ENCODE data around the gene NME3.

GRCh38 chr16:1761751-1762150 lies 9.6 kb downstream of the NME3 start:
- TF ChIP-seq, protein P1, sequence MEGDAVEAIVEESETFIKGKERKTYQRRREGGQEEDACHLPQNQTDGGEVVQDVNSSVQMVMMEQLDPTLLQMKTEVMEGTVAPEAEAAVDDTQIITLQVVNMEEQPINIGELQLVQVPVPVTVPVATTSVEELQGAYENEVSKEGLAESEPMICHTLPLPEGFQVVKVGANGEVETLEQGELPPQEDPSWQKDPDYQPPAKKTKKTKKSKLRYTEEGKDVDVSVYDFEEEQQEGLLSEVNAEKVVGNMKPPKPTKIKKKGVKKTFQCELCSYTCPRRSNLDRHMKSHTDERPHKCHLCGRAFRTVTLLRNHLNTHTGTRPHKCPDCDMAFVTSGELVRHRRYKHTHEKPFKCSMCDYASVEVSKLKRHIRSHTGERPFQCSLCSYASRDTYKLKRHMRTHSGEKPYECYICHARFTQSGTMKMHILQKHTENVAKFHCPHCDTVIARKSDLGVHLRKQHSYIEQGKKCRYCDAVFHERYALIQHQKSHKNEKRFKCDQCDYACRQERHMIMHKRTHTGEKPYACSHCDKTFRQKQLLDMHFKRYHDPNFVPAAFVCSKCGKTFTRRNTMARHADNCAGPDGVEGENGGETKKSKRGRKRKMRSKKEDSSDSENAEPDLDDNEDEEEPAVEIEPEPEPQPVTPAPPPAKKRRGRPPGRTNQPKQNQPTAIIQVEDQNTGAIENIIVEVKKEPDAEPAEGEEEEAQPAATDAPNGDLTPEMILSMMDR (IDR thresholded peaks at IDR 0.05) = no peak
- TF ChIP-seq POLR2AphosphoS5 (IDR thresholded peaks at IDR 0.05) = no peak
- TF ChIP-seq POLR2A (IDR thresholded peaks at IDR 0.05) = no peak
- no peak for TF ChIP-seq EP300 (IDR thresholded peaks at IDR 0.05)
